SK-N-MC (cell line): ENCODE measurements around the gene HIBADH.

Source experiments
- EZH2 ChIP-seq: fragments of 200-600 bp; sonication (generic); IDR thresholded peaks from one replicate; pipeline ENCODE4 v1.6.1; 2017; ENCODE audit warnings: antibody characterized with exemption
- FOXP2 ChIP-seq: optimal IDR thresholded peaks from 2 replicates; pipeline ENCODE3; 2011; ENCODE audit warnings: mild to moderate bottlenecking, moderate library complexity; ENCODE audit not compliant: insufficient read depth; ENCODE audit errors: extremely low read length, control extremely low read depth
- POLR2AphosphoS5 ChIP-seq: IDR thresholded peaks from 2 replicates; pipeline ENCODE4 v1.6.1; 2012; ENCODE audit warnings: mild to moderate bottlenecking, low read depth, low read length, borderline replicate concordance

- TF ChIP-seq POLR2AphosphoS5 = no peak
- TF ChIP-seq EZH2 = no peak
- no peak for TF ChIP-seq FOXP2
These were observed 140.1 kb downstream of the HIBADH start for GRCh38 chr7:27522566-27522965.
